HEK293 (cell line): ENCODE measurements around the gene KRT80.

Experiments used
- ZFP3 ChIP-seq: fragments of 450-650 bp; formaldehyde crosslinking; IDR thresholded peaks from 2 replicates; pipeline ENCODE4 v1.5.1; 2016; ENCODE audit warnings: low read depth, missing biosample characterization, missing genetic modification characterization
- ZNF114 ChIP-seq: fragments of 450-650 bp; formaldehyde crosslinking; IDR thresholded peaks from 2 replicates; pipeline ENCODE4 v1.5.0; 2017; ENCODE audit warnings: missing biosample characterization, missing genetic modification characterization
- ZNF311 ChIP-seq: fragments of 450-650 bp; formaldehyde crosslinking; IDR thresholded peaks from 2 replicates; pipeline ENCODE4 v1.5.1; 2017; ENCODE audit warnings: missing biosample characterization, missing genetic modification characterization, borderline replicate concordance
- TF ChIP-seq, protein P1 (sequence below): fragments of 450-650 bp; formaldehyde crosslinking; IDR thresholded peaks from 2 replicates; pipeline ENCODE4 v1.5.1; 2016; ENCODE audit warnings: missing biosample characterization, missing genetic modification characterization

GRCh38 chr12:52132754-52133161 is 59.1 kb downstream of the KRT80 start:
- TF ChIP-seq ZNF114 (tag by site-specific recombination) (no peak), ZFP3 (tag by site-specific recombination) (no peak), ZNF311 (tag by site-specific recombination) (no peak)
- TF ChIP-seq, protein P1, sequence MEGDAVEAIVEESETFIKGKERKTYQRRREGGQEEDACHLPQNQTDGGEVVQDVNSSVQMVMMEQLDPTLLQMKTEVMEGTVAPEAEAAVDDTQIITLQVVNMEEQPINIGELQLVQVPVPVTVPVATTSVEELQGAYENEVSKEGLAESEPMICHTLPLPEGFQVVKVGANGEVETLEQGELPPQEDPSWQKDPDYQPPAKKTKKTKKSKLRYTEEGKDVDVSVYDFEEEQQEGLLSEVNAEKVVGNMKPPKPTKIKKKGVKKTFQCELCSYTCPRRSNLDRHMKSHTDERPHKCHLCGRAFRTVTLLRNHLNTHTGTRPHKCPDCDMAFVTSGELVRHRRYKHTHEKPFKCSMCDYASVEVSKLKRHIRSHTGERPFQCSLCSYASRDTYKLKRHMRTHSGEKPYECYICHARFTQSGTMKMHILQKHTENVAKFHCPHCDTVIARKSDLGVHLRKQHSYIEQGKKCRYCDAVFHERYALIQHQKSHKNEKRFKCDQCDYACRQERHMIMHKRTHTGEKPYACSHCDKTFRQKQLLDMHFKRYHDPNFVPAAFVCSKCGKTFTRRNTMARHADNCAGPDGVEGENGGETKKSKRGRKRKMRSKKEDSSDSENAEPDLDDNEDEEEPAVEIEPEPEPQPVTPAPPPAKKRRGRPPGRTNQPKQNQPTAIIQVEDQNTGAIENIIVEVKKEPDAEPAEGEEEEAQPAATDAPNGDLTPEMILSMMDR (tag by site-specific recombination), result no peak
